MCF 10A (cell line): ENCODE data around the gene SLC9A1. TPM values are rescaled to one million over a fixed set of nuclear protein-coding genes. Genes with fewer than 3 reads are reported as not detected.

ENCODE experiments used
- BruUV-seq: library from RNA; stranded (reverse); fragments of 400-500 nt; replicated peaks from 2 replicates; lab custom pipeline; 2021; lab: Mats Ljungman, UMichigan
- CTCF ChIA-PET: fragments of 300-600 bp; sonication (Branson Sonifier 250); formaldehyde crosslinking; extraction: SDS; loops from one replicate; lab custom pipeline; 2021; ENCODE audit warnings: antibody characterized with exemption, inconsistent platforms; lab: Yijun Ruan, JAX
- POLR2A ChIA-PET: fragments of 300-600, 350-650 bp; sonication (Branson Sonifier 250); formaldehyde crosslinking; extraction: SDS; loops from one replicate; lab custom pipeline; 2020; ENCODE audit warnings: antibody characterized with exemption, inconsistent platforms; lab: Yijun Ruan, JAX
- DNase-seq: peaks from one replicate; pipeline ENCODE4 v3.0.0-alpha.2; 2018; ENCODE audit not compliant: unreplicated experiment
- H3K27ac Mint-ChIP-seq: one replicate; pipeline ENCODE4 v1.8.0; 2022; ENCODE audit warnings: mild to moderate bottlenecking, low read depth, mixed read lengths; ENCODE audit not compliant: unreplicated experiment
- H3K27me3 Mint-ChIP-seq: one replicate; pipeline ENCODE4 v1.8.0; 2022; ENCODE audit warnings: mixed read lengths; ENCODE audit not compliant: insufficient read depth, unreplicated experiment
- H3K36me3 Mint-ChIP-seq: one replicate; pipeline ENCODE4 v1.8.0; 2022; ENCODE audit warnings: mild to moderate bottlenecking, moderate library complexity, mixed read lengths; ENCODE audit not compliant: insufficient read depth, unreplicated experiment
- H3K4me1 Mint-ChIP-seq: one replicate; pipeline ENCODE4 v1.8.0; 2022; ENCODE audit warnings: mixed read lengths; ENCODE audit not compliant: insufficient read depth, unreplicated experiment
- H3K4me3 Mint-ChIP-seq: one replicate; pipeline ENCODE4 v1.8.0; 2022; ENCODE audit warnings: mild to moderate bottlenecking, moderate library complexity, mixed read lengths; ENCODE audit not compliant: unreplicated experiment
- H3K9me3 Mint-ChIP-seq: one replicate; pipeline ENCODE4 v1.8.0; 2022; ENCODE audit warnings: mixed read lengths; ENCODE audit not compliant: unreplicated experiment
- intact Hi-C: fragments of 100-400 bp; cut with micrococcal nuclease; formaldehyde crosslinking; loops from 2 replicates; pipeline ENCODE4 v1.14.1; 2022
- total RNA-seq: library from RNA; stranded (reverse); gene quantifications from 2 replicates; pipeline ENCODE4 v1.2.3, GENCODE V29; 2022
- TF ChIP-seq, protein P1 (sequence below): fragments of 200-600 bp; IDR thresholded peaks from one replicate; pipeline ENCODE4 v1.8.0; 2022; ENCODE audit warnings: antibody characterized with exemption, mild to moderate bottlenecking; ENCODE audit not compliant: unreplicated experiment

SLC9A1 gene
- total RNA-seq, 1 experiment from 2014 or later, result 88.8 TPM

DNA sequence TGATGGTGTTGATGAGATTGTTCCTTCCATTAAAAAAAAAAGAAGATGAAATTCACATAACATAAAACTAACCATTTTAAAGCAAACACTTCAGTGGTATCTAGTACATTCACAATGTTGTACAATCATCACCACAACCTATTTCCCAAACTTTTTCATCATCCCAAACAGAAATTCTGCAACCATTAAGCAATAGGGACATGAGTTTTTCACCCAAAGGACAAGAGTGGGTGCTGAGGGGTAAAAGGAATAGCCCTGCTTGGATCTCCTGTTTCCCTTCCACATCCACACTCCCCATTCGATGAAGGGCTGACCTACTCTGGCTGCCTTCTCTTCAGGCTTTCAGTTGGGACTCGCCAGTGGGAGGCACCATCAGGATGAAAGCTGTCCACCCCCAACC lies 59.3 kb downstream of the SLC9A1 start:
- no peak for DNase-seq
- H3K27me3 Mint-ChIP-seq, result no peaks in the 10 kb centered on the region
- no peak overlapping the region for H3K27ac Mint-ChIP-seq
- intact Hi-C loops, result loop anchor here (5.0 kb wide), 1 partner anchor 302 kb away; no protein-coding TSS in a partner anchor
- TF ChIP-seq, protein P1, sequence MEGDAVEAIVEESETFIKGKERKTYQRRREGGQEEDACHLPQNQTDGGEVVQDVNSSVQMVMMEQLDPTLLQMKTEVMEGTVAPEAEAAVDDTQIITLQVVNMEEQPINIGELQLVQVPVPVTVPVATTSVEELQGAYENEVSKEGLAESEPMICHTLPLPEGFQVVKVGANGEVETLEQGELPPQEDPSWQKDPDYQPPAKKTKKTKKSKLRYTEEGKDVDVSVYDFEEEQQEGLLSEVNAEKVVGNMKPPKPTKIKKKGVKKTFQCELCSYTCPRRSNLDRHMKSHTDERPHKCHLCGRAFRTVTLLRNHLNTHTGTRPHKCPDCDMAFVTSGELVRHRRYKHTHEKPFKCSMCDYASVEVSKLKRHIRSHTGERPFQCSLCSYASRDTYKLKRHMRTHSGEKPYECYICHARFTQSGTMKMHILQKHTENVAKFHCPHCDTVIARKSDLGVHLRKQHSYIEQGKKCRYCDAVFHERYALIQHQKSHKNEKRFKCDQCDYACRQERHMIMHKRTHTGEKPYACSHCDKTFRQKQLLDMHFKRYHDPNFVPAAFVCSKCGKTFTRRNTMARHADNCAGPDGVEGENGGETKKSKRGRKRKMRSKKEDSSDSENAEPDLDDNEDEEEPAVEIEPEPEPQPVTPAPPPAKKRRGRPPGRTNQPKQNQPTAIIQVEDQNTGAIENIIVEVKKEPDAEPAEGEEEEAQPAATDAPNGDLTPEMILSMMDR, result no peak
- H3K4me3 Mint-ChIP-seq, result no peak overlapping the region
- POLR2A ChIA-PET, result interaction anchor here (0.7 to 3.9 kb wide), 4 partner anchors 49 to 98 kb away, joined by 4 to 32 read pairs (median 26); no protein-coding TSS in a partner anchor
- no TSS peak for BruUV-seq
- peaks cover 24% of the 10 kb centered on the region for H3K4me1 Mint-ChIP-seq
- CTCF ChIA-PET, result interaction anchor here (0.6 to 14.5 kb wide), 7 partner anchors 26 to 302 kb away, joined by 3 to 345 read pairs (median 9); no protein-coding TSS in a partner anchor
- no peaks in the 10 kb centered on the region for H3K9me3 Mint-ChIP-seq
- H3K36me3 Mint-ChIP-seq, result peaks cover 16% of the 10 kb centered on the region

GRCh38 chr1:27092888-27093287 lies 62.0 kb downstream of the SLC9A1 start:
- ChIA-PET POLR2A (interaction anchor here (0.7 to 1.0 kb wide), 3 partner anchors 47 to 132 kb away, joined by 3 to 4 read pairs (median 3); partner anchors contain the start of gene KDF1), CTCF (interaction anchor here (0.8 to 14.5 kb wide), 3 partner anchors 34 to 95 kb away, joined by 3 to 345 read pairs (median 20); no protein-coding TSS in a partner anchor)
- BruUV-seq, result no TSS peak
- TF ChIP-seq, protein P1, result no peak
- Mint-ChIP-seq H3K4me1 (peaks cover 5% of the 10 kb centered on the region), H3K4me3 (no peak overlapping the region), H3K27ac (no peak overlapping the region), H3K27me3 (no peaks in the 10 kb centered on the region), H3K9me3 (no peaks in the 10 kb centered on the region), H3K36me3 (peaks cover 10% of the 10 kb centered on the region)
- no peak for DNase-seq
- intact Hi-C loops, result no loop called here

- CTCF ChIA-PET, result interaction anchor here (0.6 to 14.5 kb wide), 4 partner anchors 42 to 1273 kb away, joined by 3 to 345 read pairs (median 13); no protein-coding TSS in a partner anchor
- no TSS peak for BruUV-seq
- H3K4me3 Mint-ChIP-seq, result no peak overlapping the region
- H3K27ac Mint-ChIP-seq, result no peak overlapping the region
- peaks cover 10% of the 10 kb centered on the region for H3K36me3 Mint-ChIP-seq
- H3K27me3 Mint-ChIP-seq, result no peaks in the 10 kb centered on the region
- no peaks in the 10 kb centered on the region for H3K4me1 Mint-ChIP-seq
- TF ChIP-seq, protein P1, result no peak
- intact Hi-C loops, result no loop called here
- no peak for DNase-seq
- H3K9me3 Mint-ChIP-seq, result peaks cover 10% of the 10 kb centered on the region
- POLR2A ChIA-PET, result interaction anchor here (0.6 kb wide), 1 partner anchor 21 kb away, joined by 4 read pairs; no protein-coding TSS in a partner anchor
Observed at GRCh38 chr1:27090911-27091310, 64.0 kb downstream of the SLC9A1 start.

GRCh38 chr1:27087371-27088220 lies 67.3 kb downstream of the SLC9A1 start:
- POLR2A ChIA-PET, result no interaction called here
- Mint-ChIP-seq H3K27ac (no peak overlapping the region), H3K27me3 (peaks cover 16% of the 10 kb centered on the region), H3K9me3 (peaks cover 10% of the 10 kb centered on the region), H3K4me3 (no peak overlapping the region), H3K36me3 (peaks cover 10% of the 10 kb centered on the region), H3K4me1 (no peaks in the 10 kb centered on the region)
- no TSS peak for BruUV-seq
- CTCF ChIA-PET, result interaction anchor here (0.6 to 14.5 kb wide), 3 partner anchors 39 to 608 kb away, joined by 4 to 345 read pairs (median 5); no protein-coding TSS in a partner anchor
- intact Hi-C loops, result no loop called here
- DNase-seq, result no peak
- TF ChIP-seq, protein P1, result no peak
